Gastroesophageal sphincter (tissue), 3 donors: ENCODE measurements around the gene AURKAIP1.

Experiments used
- CTCF ChIP-seq, 4 experiments: fragments of 200-600 bp in 2 of 4; fragments of 450-650 bp in 2 of 4; sonication (generic) in 1 of 4; IDR thresholded peaks; one replicate each; pipeline ENCODE4 v1.5.1; 2017 to 2019; ENCODE audit warnings: antibody characterized with exemption in 4 of 4, mild to moderate bottlenecking in 2 of 4, moderate library complexity in 2 of 4
- EP300 ChIP-seq: sonication (generic); formaldehyde crosslinking; IDR thresholded peaks from one replicate; pipeline ENCODE4 v1.6.1; 2017; ENCODE audit warnings: antibody characterized with exemption, mild to moderate bottlenecking
- POLR2A ChIP-seq, 2 donors: fragments of 450-650 bp; IDR thresholded peaks; one replicate each; pipeline ENCODE4 v1.6.1; 2017; ENCODE audit warnings: antibody characterized with exemption in 2 of 2, mild to moderate bottlenecking in 2 of 2, moderate library complexity in 1 of 2
- POLR2AphosphoS5 ChIP-seq: sonication (generic); formaldehyde crosslinking; IDR thresholded peaks from one replicate; pipeline ENCODE4 v1.6.1; 2017; ENCODE audit warnings: antibody characterized with exemption

GRCh38 chr1:1360506-1361169 is 14.4 kb downstream of the AURKAIP1 start:
- TF ChIP-seq POLR2A (IDR thresholded peaks at IDR 0.05) (no peak), CTCF (IDR thresholded peaks at IDR 0.05) (no peak), POLR2AphosphoS5 (peak; percentile 21), EP300 (no peak)
